ENCODE results near the gene NBR1.
A peak's percentile ranks its signal among the peaks of the same experiment; 100 is the strongest.
"Not testable (repeated sequence)": the region's sequence is repeated elsewhere in the genome, so short reads cannot be mapped to it uniquely, and the experiment has no call there.

The NBR1 gene

DNA sequence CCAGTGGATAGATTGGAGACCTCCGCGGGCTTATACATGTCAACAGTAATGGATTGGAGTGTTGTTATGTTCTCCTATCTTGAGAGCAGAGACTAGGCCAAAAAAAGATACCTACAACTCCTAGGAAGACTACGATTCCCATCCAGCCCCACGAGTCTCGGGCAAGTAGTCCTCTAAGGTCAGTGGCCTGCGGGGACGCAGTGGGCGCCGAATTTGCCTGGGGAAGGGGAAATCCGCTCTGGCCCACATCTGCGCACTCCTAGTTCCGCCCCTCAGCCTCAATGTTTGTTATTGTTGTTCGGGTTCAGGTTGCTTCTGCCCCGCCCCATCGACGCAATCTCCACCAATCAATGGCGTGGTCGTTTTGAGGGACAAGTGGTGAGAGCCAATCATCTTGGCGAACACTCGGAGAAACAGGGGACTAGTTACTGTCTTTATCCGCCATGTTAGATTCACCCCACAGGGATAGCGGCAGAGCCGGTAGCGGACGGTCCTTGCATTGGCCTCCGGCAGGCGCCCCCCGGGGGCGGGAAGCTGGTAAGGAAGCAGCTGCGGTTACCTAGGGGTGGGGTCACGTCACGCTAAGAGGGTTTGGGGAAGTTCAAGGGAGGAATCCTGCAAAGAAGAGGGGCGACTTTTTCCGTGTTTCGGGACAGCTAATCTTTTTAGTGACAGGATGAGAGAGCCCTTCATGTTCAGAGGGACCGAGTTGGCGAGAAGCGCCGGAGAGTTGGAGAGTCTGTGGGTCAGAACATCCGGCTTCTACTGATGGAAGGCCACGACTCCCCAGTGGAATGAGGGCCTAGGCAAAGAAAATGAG is at the start of gene NBR1:
Gene NBR1 (plus strand): TSS at position 449 of the 820 bp plus-strand sequence. CDS start 4,586 bp downstream, outside the sequence.
- DNase-seq = peak; percentile 97

- peak; percentile 99 for DNase-seq
These were observed 45.7 kb upstream of the NBR1 start, which contains the start of gene BRCA1 for GRCh38 chr17:43125133-43125966. TSS of gene BRCA1 (minus strand) at chr17:43125364. CDS start at chr17:43124096, 1,268 bp downstream.

DNA sequence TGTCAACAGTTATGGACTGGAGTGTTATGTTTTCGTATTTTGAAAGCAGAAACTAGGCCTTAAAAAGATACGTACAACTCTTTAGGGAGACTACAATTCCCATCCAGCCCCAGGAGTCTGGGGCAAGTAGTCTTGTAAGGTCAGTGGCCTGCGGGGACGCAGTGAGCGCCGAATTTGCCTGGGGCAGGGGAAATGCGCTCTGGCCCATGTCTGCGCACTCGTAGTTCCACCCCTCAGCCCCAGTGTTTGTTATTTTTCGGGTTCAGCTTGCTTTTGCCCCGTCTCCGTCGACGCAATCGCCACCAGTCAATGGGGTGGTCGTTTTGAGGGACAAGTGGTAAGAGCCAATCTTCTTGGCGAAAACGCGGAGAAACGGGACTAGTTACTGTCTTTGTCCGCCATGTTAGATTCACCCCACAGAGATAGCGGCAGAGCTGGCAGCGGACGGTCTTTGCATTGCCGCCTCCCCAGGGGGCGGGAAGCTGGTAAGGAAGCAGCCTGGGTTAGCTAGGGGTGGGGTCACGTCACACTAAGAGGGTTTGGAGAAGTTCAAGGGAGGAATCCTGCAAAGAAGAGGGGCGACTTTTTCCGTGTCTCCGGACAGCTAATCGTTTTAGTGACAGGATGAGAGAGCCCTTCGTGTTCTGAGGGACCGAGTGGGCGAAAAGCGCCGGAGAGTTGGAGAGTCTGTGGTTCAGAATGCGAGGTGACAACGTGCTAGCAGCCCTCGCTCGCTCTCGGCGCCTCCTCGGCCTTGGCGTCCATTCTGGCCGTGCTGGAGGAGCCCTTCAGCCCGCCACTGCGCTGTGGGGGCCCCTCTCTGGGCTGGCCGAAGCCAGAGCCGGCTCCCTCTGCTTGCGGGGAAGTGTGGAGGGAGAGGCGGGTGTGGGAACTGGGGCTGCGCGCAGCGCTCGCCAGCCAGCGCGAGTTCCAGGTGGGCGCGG is 44.8 kb upstream of the NBR1 start:
- DNase-seq = no peak

- DNase-seq = no peak
These were observed 44.1 kb upstream of the NBR1 start for GRCh38 chr17:43126911-43127290.

DNA sequence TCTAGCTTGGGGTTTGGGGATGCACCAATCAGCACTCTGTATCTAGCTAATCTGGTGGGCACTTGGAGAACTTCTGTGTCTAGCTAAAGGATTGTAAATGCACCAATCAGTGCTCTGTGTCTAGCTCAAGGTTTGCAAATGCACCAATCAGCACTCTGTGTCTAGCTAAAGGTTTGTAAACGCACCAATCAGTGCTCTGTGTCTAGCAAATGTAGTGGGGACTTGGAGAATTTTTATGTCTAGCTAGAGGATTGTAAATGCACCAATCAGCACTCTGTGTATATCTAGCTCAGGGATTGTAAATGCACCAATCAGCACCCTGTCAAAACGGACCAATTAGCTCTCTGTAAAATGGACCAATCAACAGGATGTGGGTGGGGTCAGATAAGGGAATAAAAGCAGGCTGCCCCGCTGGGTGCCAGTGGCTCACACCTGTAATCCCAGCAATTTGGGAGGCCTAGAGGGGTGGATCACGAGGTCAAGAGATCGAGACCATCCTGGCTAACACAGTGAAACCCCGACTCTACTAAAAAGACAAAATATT is 43.6 kb upstream of the NBR1 start:
- DNase-seq = not testable (repeated sequence)

- no peak for DNase-seq
These were observed 41.4 kb upstream of the NBR1 start for GRCh38 chr17:43129671-43130010.

DNA sequence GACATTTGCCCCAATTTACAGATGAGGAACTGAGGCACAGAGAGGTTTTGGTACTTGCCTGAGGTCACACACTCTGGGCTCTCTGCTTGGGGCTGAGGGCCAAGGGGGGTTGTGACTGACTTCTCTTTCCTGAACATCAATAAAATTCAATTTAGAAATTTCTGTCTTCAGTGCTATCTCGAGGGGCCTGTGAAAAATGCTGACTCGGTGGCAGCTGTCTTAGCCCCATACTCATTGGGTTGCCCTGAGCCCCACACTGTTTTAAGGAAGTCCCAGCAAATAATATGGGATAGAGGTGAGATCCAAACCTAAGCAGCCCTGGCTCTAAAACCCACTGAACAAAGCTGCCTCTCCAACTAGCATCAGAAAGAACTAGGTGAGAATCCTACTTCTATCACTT is 38.9 kb upstream of the NBR1 start:
- no peak for DNase-seq

DNA sequence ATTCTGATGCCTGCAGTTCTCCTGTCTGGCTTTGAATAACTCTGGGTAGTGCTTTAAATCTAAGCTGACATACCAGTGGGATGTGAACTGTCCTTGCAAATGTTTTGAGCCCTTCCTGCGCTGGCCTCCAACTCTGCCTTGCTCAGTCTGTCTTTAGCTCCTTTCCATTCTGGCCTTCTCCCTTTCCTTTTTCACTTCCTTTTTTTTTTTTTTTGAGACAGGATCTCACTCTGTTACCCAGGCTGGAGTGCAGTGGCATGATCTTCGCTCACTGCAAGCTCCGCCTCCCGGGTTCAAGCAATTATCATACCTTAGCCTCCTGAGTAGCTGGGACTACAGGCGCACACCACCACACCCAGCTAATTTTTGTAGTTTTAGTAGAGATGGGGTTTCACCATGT is 37.6 kb upstream of the NBR1 start:
- DNase-seq = not testable (repeated sequence)

DNA sequence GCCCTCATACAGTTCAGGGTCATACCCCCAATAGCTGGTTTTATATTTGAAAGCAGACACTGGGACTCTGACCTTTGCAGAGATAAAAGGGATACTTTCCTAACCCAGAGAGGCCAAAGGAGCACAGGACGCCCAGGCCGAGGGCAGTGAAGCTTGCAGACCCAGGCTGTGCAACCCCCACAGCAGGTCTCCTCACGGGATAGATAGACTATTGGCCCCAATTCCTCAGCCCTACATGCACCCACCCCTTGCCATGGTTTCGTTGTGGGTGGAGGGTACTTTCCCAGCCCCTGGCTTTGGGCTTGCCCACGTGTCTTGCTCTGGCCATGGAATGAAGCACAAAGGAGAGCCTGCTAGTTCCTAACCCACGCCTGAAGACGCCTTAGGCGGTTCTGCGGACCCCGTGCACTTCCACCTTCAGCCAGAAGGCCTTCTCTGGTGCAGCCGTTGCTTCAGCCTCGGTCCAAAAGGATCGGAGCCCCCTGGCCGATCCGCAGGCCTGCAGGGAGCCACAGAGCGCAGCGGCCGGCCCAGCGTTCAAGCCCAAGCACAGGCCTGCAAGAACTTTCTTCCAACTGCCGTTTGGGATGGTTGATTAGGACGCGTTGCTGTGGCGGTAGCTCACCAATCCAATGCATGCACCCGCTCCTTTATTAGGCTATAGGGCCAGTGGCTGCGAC is 36.1 kb upstream of the NBR1 start:
- DNase-seq = no peak

GRCh38 chr17:43135454-43135819 is 35.6 kb upstream of the NBR1 start:
- no peak for DNase-seq

DNA sequence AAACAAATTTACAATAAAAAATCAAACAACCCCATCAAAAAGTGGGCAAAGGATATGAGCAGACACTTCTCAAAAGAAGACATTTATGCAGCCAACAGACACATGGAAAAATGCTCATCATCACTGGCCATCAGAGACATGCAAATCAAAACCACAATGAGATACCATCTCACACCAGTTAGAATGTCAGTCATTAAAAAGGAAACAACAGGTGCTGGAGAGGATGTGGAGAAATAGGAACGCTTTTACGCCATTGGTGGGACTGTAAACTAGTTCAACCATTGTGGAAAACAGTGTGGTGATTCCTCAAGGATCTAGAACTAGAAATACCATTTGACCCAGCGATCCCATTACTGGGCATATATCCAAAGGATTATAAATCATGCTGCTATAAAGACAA is 34.4 kb upstream of the NBR1 start:
- not testable (repeated sequence) for DNase-seq

DNA sequence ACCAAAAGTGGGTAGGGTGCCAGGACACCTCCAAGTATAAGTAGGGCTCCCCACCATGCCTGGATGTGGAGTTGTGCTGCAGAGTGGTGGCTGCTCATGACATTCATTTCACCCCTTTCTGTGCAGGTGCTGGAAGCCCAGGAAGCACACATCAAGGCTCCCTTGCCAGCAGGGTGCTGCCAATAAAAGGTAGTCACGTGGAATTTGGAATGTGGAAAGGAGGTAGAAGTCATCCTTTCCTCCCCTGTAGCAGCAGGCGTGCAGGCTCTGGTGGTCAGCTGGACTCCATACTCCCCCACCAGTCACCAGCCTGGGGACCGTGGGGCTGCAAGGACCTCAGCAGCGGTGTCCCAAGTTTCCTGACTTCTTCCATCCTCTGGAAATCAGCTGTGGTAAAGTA is 32.5 kb upstream of the NBR1 start:
- DNase-seq = not testable (repeated sequence)

- no peak for DNase-seq
These were observed 30.4 kb upstream of the NBR1 start for GRCh38 chr17:43140396-43141332.

GRCh38 chr17:43142153-43142552 is 28.9 kb upstream of the NBR1 start:
- DNase-seq = no peak

GRCh38 chr17:43143201-43143600 is 27.8 kb upstream of the NBR1 start:
- no peak for DNase-seq

- no peak for DNase-seq
These were observed 24.4 kb upstream of the NBR1 start for GRCh38 chr17:43146649-43147048.

DNA sequence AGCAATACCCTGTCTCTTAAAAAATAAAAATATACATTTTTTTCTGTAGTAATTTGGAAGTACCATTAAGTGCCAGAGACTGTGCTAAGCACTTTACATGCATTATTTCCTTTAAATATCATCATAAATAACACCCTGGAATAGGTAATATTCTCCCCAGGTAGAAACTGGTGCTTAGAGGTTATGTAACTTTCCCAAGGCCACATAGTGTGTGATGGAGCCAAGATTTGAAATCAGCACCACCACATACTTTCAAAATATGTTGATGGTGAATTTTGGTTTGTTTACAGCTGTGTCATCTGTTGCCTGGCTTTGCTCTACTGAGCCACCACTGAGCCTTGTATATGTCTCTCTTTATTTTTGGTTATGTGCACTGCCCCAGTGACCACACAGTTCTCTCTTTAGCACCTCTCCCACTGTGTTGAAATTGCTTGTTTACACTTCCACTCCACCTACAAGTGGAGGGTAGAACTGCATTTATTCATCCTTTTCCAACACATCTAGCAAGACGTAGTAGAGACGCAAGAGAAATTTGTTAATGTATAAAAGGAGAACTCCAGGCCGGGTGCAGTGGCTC is 19.0 kb upstream of the NBR1 start:
- DNase-seq = no peak

DNA sequence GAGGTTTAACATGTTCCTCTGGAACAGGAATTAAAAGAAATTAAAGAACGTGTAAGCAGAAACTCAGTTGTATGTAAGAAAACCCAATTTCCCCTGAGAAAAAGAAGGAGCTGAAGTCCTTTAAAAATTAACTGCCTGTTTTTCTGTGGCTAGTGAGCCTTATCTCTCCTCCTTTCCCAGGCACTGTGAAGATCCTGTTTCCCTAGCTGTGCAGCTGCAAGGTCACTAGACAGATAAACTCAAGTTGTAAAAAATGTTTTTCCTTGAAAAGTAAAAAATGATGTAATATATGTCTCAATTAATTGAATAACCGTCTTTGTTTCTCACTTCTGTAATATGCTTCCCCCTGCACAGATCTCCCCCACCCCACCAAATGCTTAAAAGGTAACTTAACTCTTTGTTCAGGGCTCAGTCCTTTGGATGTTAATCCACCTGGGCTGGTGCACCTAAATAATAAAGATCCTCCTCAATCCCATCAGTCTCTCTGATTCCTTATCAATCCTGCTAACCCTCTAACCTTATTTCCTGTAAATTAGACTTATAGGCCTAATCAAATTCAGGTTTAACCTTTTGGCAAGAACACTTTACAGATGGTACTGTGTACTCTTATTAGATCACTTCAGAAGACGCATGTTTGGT is 17.7 kb upstream of the NBR1 start:
- DNase-seq = not testable (repeated sequence)

DNA sequence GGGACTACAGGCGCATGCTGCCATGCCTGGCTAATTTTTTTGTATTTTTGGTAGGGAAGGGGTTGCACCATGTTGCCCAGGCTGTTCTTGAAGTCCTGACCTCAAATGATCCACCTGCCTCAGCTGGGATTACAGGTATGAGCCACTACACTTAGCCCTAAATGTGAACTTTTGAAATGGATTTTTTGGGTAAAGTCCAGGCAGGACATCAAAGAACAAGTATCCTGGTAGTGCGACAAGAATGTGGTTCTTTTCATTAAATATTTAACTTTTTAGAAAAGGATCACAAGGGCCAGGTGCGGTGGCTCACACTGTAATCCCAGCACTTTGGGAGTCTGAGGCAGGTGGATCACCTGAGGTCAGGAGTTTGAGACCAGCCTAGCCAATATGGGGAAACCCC is 15.3 kb upstream of the NBR1 start:
- DNase-seq = no peak

- DNase-seq = not testable (repeated sequence)
These were observed 11.8 kb upstream of the NBR1 start for GRCh38 chr17:43159232-43159631.

All from NCI-H146 (cell line).